Gastrocnemius medialis (tissue), 4 donors: Measurements from ENCODE around the gene EIF4E2.

Experiments
- POLR2A ChIP-seq, 2 donors: fragments of 450-650 bp; IDR thresholded peaks; one replicate each; pipeline ENCODE4 v1.6.1; 2017; ENCODE audit warnings: antibody characterized with exemption in 2 of 2, mild to moderate bottlenecking in 2 of 2, moderate library complexity in 2 of 2
- TF ChIP-seq, protein P1 (sequence below), 5 experiments: fragments of 450-650 bp in 3 of 5; fragments of 200-600 bp in 2 of 5; sonication (generic) in 2 of 5; IDR thresholded peaks in 4 of 5; conservative IDR thresholded peaks in 1 of 5; 1 replicate in 4 of 5; 2 replicates in 1 of 5; pipeline ENCODE4 v1.5.1; 2016 to 2019; ENCODE audit warnings: antibody characterized with exemption in 5 of 5, mild to moderate bottlenecking in 3 of 5, moderate library complexity in 3 of 5

DNA sequence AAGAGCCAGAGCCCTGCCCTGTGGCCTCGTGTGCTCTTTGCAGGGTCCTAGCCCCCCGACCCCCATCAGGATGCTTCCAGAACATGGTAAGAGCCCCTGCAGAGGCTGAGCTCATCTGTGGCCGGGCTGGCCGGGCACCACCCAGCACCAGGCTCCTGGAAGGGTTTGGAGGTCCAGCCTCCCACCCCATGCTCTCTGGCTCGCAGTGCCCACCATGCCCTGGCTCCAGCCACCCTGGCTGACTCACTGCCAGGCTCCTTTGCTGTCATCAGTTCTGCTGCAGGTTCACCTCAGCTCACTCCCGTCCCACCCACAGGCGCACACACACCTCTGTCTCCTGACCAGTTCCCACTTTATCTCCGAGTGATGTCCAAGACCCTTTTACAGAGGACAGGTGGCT, 37.5 kb downstream of the EIF4E2 start:
- TF ChIP-seq, protein P1, sequence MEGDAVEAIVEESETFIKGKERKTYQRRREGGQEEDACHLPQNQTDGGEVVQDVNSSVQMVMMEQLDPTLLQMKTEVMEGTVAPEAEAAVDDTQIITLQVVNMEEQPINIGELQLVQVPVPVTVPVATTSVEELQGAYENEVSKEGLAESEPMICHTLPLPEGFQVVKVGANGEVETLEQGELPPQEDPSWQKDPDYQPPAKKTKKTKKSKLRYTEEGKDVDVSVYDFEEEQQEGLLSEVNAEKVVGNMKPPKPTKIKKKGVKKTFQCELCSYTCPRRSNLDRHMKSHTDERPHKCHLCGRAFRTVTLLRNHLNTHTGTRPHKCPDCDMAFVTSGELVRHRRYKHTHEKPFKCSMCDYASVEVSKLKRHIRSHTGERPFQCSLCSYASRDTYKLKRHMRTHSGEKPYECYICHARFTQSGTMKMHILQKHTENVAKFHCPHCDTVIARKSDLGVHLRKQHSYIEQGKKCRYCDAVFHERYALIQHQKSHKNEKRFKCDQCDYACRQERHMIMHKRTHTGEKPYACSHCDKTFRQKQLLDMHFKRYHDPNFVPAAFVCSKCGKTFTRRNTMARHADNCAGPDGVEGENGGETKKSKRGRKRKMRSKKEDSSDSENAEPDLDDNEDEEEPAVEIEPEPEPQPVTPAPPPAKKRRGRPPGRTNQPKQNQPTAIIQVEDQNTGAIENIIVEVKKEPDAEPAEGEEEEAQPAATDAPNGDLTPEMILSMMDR (IDR thresholded peaks at IDR 0.05 in 4 of 5, conservative IDR thresholded peaks at IDR 0.05 in 1 of 5): no peak
- no peak for TF ChIP-seq POLR2A (IDR thresholded peaks at IDR 0.05)
